GM18505 (cell line): ENCODE measurements around the gene DCP2.

ENCODE experiments used
- ATAC-seq: cut with Tn5 transposase; IDR thresholded peaks from one replicate; pipeline ENCODE4 v1.9.1; 2021; ENCODE audit not compliant: unreplicated experiment
- POLR2A ChIP-seq: IDR thresholded peaks from 4 replicates; pipeline ENCODE4 v1.6.1; 2011; ENCODE audit warnings: borderline replicate concordance; ENCODE audit not compliant: insufficient read depth, insufficient read length; ENCODE audit errors: extremely low read depth

DCP2 gene

GRCh38 chr5:112976432-112977309 lies at the start of gene DCP2:
Gene DCP2 (plus strand): TSS chr5:112976798. CDS start chr5:112976934, 136 bp downstream.
- peak; percentile 96 for TF ChIP-seq POLR2A
- peak; percentile 97 for ATAC-seq

GRCh38 chr5:112929336-112930081 lies 47.1 kb upstream of the DCP2 start:
- no peak for TF ChIP-seq POLR2A
- peak; percentile 56 for ATAC-seq

GRCh38 chr5:112930082-112930344 lies 46.6 kb upstream of the DCP2 start:
- ATAC-seq: peak; percentile 54
- no peak for TF ChIP-seq POLR2A

GRCh38 chr5:112931473-112931872 lies 45.1 kb upstream of the DCP2 start:
- ATAC-seq: no peak
- no peak for TF ChIP-seq POLR2A

GRCh38 chr5:112933105-112933504 lies 43.5 kb upstream of the DCP2 start:
- no peak for ATAC-seq
- TF ChIP-seq POLR2A: no peak

GRCh38 chr5:112933651-112934365 lies 42.8 kb upstream of the DCP2 start:
- ATAC-seq: no peak
- no peak for TF ChIP-seq POLR2A

- no peak for TF ChIP-seq POLR2A
- no peak for ATAC-seq
Measured at GRCh38 chr5:112934366-112934663, 42.3 kb upstream of the DCP2 start.

GRCh38 chr5:112935675-112936074 lies 40.9 kb upstream of the DCP2 start:
- no peak for ATAC-seq
- no peak for TF ChIP-seq POLR2A

GRCh38 chr5:112938286-112938685 lies 38.3 kb upstream of the DCP2 start:
- TF ChIP-seq POLR2A: no peak
- no peak for ATAC-seq

- no peak for TF ChIP-seq POLR2A
- ATAC-seq: no peak
Measured at GRCh38 chr5:112940670-112941069, 35.9 kb upstream of the DCP2 start.

- no peak for TF ChIP-seq POLR2A
- no peak for ATAC-seq
Measured at GRCh38 chr5:112948458-112948857, 28.1 kb upstream of the DCP2 start.

GRCh38 chr5:112951124-112951702 lies 25.4 kb upstream of the DCP2 start:
- ATAC-seq: peak; percentile 92
- TF ChIP-seq POLR2A: no peak

- TF ChIP-seq POLR2A: no peak
- ATAC-seq: no peak
Measured at GRCh38 chr5:112956606-112957005, 20.0 kb upstream of the DCP2 start.
